IMR-90 (cell line): Measurements from ENCODE around the gene MROH7. TPM values are rescaled to one million over a fixed set of nuclear protein-coding genes. Genes with fewer than 3 reads are reported as not detected.

Experiments used
- ATAC-seq: fragments of 200-7000 bp; cut with Tn5 transposase; 2 replicates; pipeline ENCODE4 v1.9.1; 2020; ENCODE audit warnings: low read depth, mild to moderate bottlenecking, moderate library complexity
- BruUV-seq: library from RNA; stranded (reverse); fragments of 400-500 nt; replicated peaks from 2 replicates; lab custom pipeline; 2021; lab: Mats Ljungman, UMichigan
- CTCF ChIA-PET: fragments of 300-600 bp; formaldehyde crosslinking; extraction: SDS; loops from one replicate; lab custom pipeline; 2021; ENCODE audit warnings: antibody characterized with exemption; lab: Yijun Ruan, JAX
- POLR2A ChIA-PET: fragments of 300-600 bp; sonication (Branson Sonifier 250); formaldehyde crosslinking; loops from one replicate; lab custom pipeline; 2022; ENCODE audit warnings: antibody characterized with exemption; ENCODE audit not compliant: unreplicated experiment; lab: Charles Lee
- DNase-seq: peaks from one replicate; pipeline ENCODE4 v3.0.0; 2013
- H2AFZ ChIP-seq: replicated peaks from 2 replicates; pipeline ENCODE3; 2013; ENCODE audit warnings: low read length, mild to moderate bottlenecking; ENCODE audit not compliant: poor library complexity
- H2AK5ac ChIP-seq: 2 replicates; pipeline ENCODE4 v1.6.1; 2013; ENCODE audit warnings: low read depth, low read length, inconsistent platforms
- H2AK9ac ChIP-seq: replicated peaks from 2 replicates; pipeline ENCODE3; 2013; ENCODE audit warnings: mild to moderate bottlenecking, low read depth, low read length, moderate library complexity; ENCODE audit not compliant: poor library complexity
- H2BK120ac ChIP-seq: 2 replicates; pipeline ENCODE4 v1.6.1; 2013; ENCODE audit warnings: low read depth, low read length, inconsistent platforms
- H2BK15ac ChIP-seq: 3 replicates; pipeline ENCODE4 v1.6.1; 2013; ENCODE audit warnings: low read depth, low read length, inconsistent platforms
- H2BK20ac ChIP-seq: 2 replicates; pipeline ENCODE4 v1.6.1; 2013; ENCODE audit warnings: low read depth, mild to moderate bottlenecking, inconsistent platforms, low read length, moderate library complexity
- H2BK5ac ChIP-seq: 2 replicates; pipeline ENCODE4 v1.6.1; 2013; ENCODE audit warnings: mild to moderate bottlenecking, low read depth, low read length, inconsistent platforms; ENCODE audit not compliant: poor library complexity, severe bottlenecking
- H3K14ac ChIP-seq: replicated peaks from 2 replicates; pipeline ENCODE4 v1.6.1; 2013; ENCODE audit warnings: low read depth, low read length, inconsistent platforms
- H3K18ac ChIP-seq: 2 replicates; pipeline ENCODE4 v1.6.1; 2013; ENCODE audit warnings: low read depth, low read length, control low read depth
- H3K23ac ChIP-seq: 2 replicates; pipeline ENCODE4 v1.6.1; 2013; ENCODE audit warnings: low read depth, low read length, inconsistent platforms
- H3K27ac ChIP-seq: 2 replicates; pipeline ENCODE4 v1.5.1; 2013; ENCODE audit warnings: mild to moderate bottlenecking, control low read depth, low read length; ENCODE audit not compliant: insufficient read depth
- H3K27me3 ChIP-seq: 2 replicates; pipeline ENCODE4 v1.6.1; 2013; ENCODE audit warnings: low read length; ENCODE audit not compliant: control insufficient read depth, insufficient read depth
- H3K36me3 ChIP-seq: 2 replicates; pipeline ENCODE4 v1.6.1; 2013; ENCODE audit warnings: low read length, mixed read lengths; ENCODE audit not compliant: control insufficient read depth, insufficient read depth
- H3K4ac ChIP-seq: 2 replicates; pipeline ENCODE4 v1.6.1; 2013; ENCODE audit warnings: low read depth, low read length, inconsistent platforms
- H3K4me1 ChIP-seq: 2 replicates; pipeline ENCODE4 v1.6.1; 2013; ENCODE audit warnings: low read length, mixed read lengths; ENCODE audit not compliant: control insufficient read depth, insufficient read depth
- H3K4me2 ChIP-seq: 2 replicates; pipeline ENCODE4 v1.6.1; 2013; ENCODE audit warnings: low read depth, mild to moderate bottlenecking, control low read depth, low read length, moderate library complexity
- H3K4me3 ChIP-seq: 2 replicates; pipeline ENCODE4 v1.5.1; 2013; ENCODE audit warnings: low read depth, mild to moderate bottlenecking, control low read depth, low read length, moderate library complexity; ENCODE audit not compliant: insufficient read depth
- H3K56ac ChIP-seq: 2 replicates; pipeline ENCODE4 v1.6.1; 2013; ENCODE audit warnings: low read length, inconsistent platforms; ENCODE audit not compliant: insufficient read depth; ENCODE audit errors: extremely low read depth
- H3K79me1 ChIP-seq, 2 experiments: 2 replicates each; pipeline ENCODE4 v1.6.1; 2013; ENCODE audit warnings: low read length in 2 of 2, inconsistent platforms in 1 of 2, low read depth in 1 of 2
- H3K9ac ChIP-seq: 2 replicates; pipeline ENCODE4 v1.6.1; 2013; ENCODE audit warnings: low read depth, low read length, control low read depth
- H3K9me1 ChIP-seq: 2 replicates; pipeline ENCODE4 v1.6.1; 2013; ENCODE audit warnings: low read length, inconsistent platforms; ENCODE audit not compliant: insufficient read depth
- H3K9me3 ChIP-seq: 2 replicates; pipeline ENCODE4 v1.6.1; 2013; ENCODE audit warnings: low read length; ENCODE audit not compliant: control insufficient read depth, insufficient read depth
- H4K20me1 ChIP-seq: 2 replicates; pipeline ENCODE4 v1.6.1; 2013; ENCODE audit warnings: low read length, inconsistent platforms; ENCODE audit not compliant: insufficient read depth
- H4K5ac ChIP-seq: 2 replicates; pipeline ENCODE4 v1.6.1; 2013; ENCODE audit warnings: mild to moderate bottlenecking, low read depth, low read length, control low read depth
- H4K8ac ChIP-seq, 2 experiments: 2 replicates each; pipeline ENCODE4 v1.6.1; 2013; ENCODE audit warnings: low read depth in 2 of 2, low read length in 2 of 2, control low read depth in 1 of 2, inconsistent platforms in 1 of 2
- H4K91ac ChIP-seq: 2 replicates; pipeline ENCODE4 v1.6.1; 2013; ENCODE audit warnings: low read depth, low read length, inconsistent platforms; ENCODE audit not compliant: insufficient read depth
- BHLHE40 ChIP-seq: fragments of 150-350 bp; IDR thresholded peaks from 2 replicates; pipeline ENCODE4 v1.6.1; 2016; ENCODE audit warnings: mild to moderate bottlenecking, low read depth, low read length
- CEBPB ChIP-seq: IDR thresholded peaks from 2 replicates; pipeline ENCODE4 v1.6.1; 2012; ENCODE audit warnings: low read depth, low read length, improper control_type of control experiment
- CHD1 ChIP-seq: IDR thresholded peaks from 2 replicates; pipeline ENCODE4 v1.6.1; 2012; ENCODE audit warnings: low read depth, low read length, improper control_type of control experiment
- CTCF ChIP-seq: conservative IDR thresholded peaks from 2 replicates; pipeline ENCODE4 v1.5.1; 2012; ENCODE audit warnings: mild to moderate bottlenecking, low read depth, low read length, improper control_type of control experiment
- FOS ChIP-seq: fragments of 150-350 bp; IDR thresholded peaks from 2 replicates; pipeline ENCODE4 v1.6.1; 2016; ENCODE audit warnings: low read depth, low read length
- MAFK ChIP-seq: IDR thresholded peaks from 2 replicates; pipeline ENCODE4 v1.6.1; 2012; ENCODE audit warnings: low read depth, low read length, improper control_type of control experiment
- MAZ ChIP-seq: IDR thresholded peaks from 2 replicates; pipeline ENCODE4 v1.6.1; 2012; ENCODE audit warnings: low read depth, mild to moderate bottlenecking, low read length, improper control_type of control experiment, moderate library complexity, borderline replicate concordance
- MXI1 ChIP-seq: IDR thresholded peaks from 2 replicates; pipeline ENCODE4 v1.6.1; 2012; ENCODE audit warnings: low read depth, mild to moderate bottlenecking, low read length, moderate library complexity, borderline replicate concordance
- NFE2L2 ChIP-seq: fragments of 150-350 bp; IDR thresholded peaks from 2 replicates; pipeline ENCODE4 v1.6.1; 2016; ENCODE audit warnings: low read depth, mild to moderate bottlenecking, low read length
- POLR2A ChIP-seq: IDR thresholded peaks from 2 replicates; pipeline ENCODE4 v1.6.1; 2012; ENCODE audit warnings: mild to moderate bottlenecking, low read depth, low read length
- RAD21 ChIP-seq: IDR thresholded peaks from 2 replicates; pipeline ENCODE4 v1.6.1; 2012; ENCODE audit warnings: low read length, improper control_type of control experiment
- RCOR1 ChIP-seq: IDR thresholded peaks from 2 replicates; pipeline ENCODE4 v1.6.1; 2012; ENCODE audit warnings: mild to moderate bottlenecking, low read length, improper control_type of control experiment; ENCODE audit not compliant: insufficient replicate concordance
- RFX5 ChIP-seq: IDR thresholded peaks from 2 replicates; pipeline ENCODE4 v1.8.0; 2012; ENCODE audit warnings: low read depth, mild to moderate bottlenecking, low read length, moderate library complexity
- SMC3 ChIP-seq: fragments of 150-350 bp; IDR thresholded peaks from 2 replicates; pipeline ENCODE4 v1.6.1; 2016; ENCODE audit warnings: low read depth, mild to moderate bottlenecking, antibody characterized with exemption, low read length, moderate library complexity
- WGBS, 2 experiments: methylation state at CpG; one replicate each; pipeline versions ENCODE4 v1.1.5 to v1.1.7; 2013; ENCODE audit warnings: missing lambda C conversion rate in 2 of 2; ENCODE audit not compliant: insufficient read length in 1 of 2; ENCODE audit errors: extremely low coverage in 2 of 2; 5-methylcytosine and 5-hydroxymethylcytosine counted together
- dilution Hi-C: fragments of 300-500 bp; cut with HindIII; formaldehyde crosslinking; loops from one replicate; pipeline ENCODE4 v1.14.3; 2018; ENCODE audit warnings: low sequenced_read_pairs; ENCODE audit not compliant: unreplicated experiment
- in situ Hi-C: fragments of 300-500 bp; cut with MboI; formaldehyde crosslinking; loops from 3 replicates; pipeline ENCODE4 v1.14.3; 2019; ENCODE audit warnings: low sequenced_read_pairs, inconsistent platforms, mixed read lengths
- intact Hi-C: fragments of 100-400 bp; cut with micrococcal nuclease; formaldehyde crosslinking; loops from 2 replicates; pipeline ENCODE4 v1.10.0; 2022
- polyA plus RNA-seq, 3 experiments: library from polyadenylated mRNA; depleted of rRNA; stranded (reverse); fragments of >200 nt; gene quantifications; 2 replicates each; pipeline ENCODE4 v1.2.3, GENCODE V29; 2012; ENCODE audit warnings: low replicate concordance in 1 of 3
- total RNA-seq: library from RNA; depleted of rRNA; stranded (reverse); fragments of >200 nt; gene quantifications from 2 replicates; pipeline ENCODE4 v1.2.3, GENCODE V29; 2012

The MROH7 gene
- total and polyA plus RNA-seq, 2 of the 4 experiments (the other 2 are of a cell fraction) = not detected

- DNase-seq = no peak
- Histone ChIP-seq H3K4ac (no peak overlapping the region), H3K27me3 (peaks cover 5% of the 10 kb centered on the region; the same call in 1 of the 2 replicates), H3K4me1 (no peaks in the 10 kb centered on the region), H3K23ac (no peak overlapping the region), H3K9ac (no peak overlapping the region), H2AFZ (no peak overlapping the region), H4K20me1 (no peaks in the 10 kb centered on the region), H2BK120ac (no peak overlapping the region), H2BK15ac (no peak overlapping the region), H4K8ac (no peak overlapping the region), H3K36me3 (no peaks in the 10 kb centered on the region), H4K91ac (no peak overlapping the region), H3K14ac (no peak overlapping the region), H3K4me3 (no peak overlapping the region), H4K5ac (no peak overlapping the region), H3K27ac (no peak overlapping the region), H3K4me2 (no peak overlapping the region), H3K18ac (no peak overlapping the region), H3K9me3 (no peaks in the 10 kb centered on the region), H3K9me1 (no peaks in the 10 kb centered on the region), H2BK20ac (no peak overlapping the region), H2BK5ac (no peak overlapping the region), H2AK5ac (no peak overlapping the region), H3K56ac (no peak overlapping the region), H3K79me1 (no peaks in the 10 kb centered on the region), H2AK9ac (no peak overlapping the region)
- intact Hi-C loops = no loop called here
- no peak for ATAC-seq
- dilution Hi-C loops = no loop called here
- in situ Hi-C loops = no loop called here
- TF ChIP-seq BHLHE40 (no peak), SMC3 (no peak), CEBPB (no peak), CHD1 (no peak), MAFK (no peak), POLR2A (no peak), RFX5 (no peak), RCOR1 (no peak), MXI1 (no peak), MAZ (no peak), NFE2L2 (no peak), RAD21 (no peak), FOS (no peak), CTCF (no peak)
- CTCF ChIA-PET = no interaction called here
- no TSS peak for BruUV-seq
- 22% methylated on average over 1 of the region's 6 CpGs; no CpG with 5 or more reads in 1 of the 2 experiments for WGBS, 2 experiments
- POLR2A ChIA-PET = no interaction called here
Observed at GRCh38 chr1:54750596-54750995, 109.0 kb downstream of the MROH7 start.
